HEK293 (cell line): ENCODE measurements around the gene NPAS1.

Source experiments
- CTCF ChIP-seq: fragments of 450-650 bp; formaldehyde crosslinking; IDR thresholded peaks from 2 replicates; pipeline ENCODE4 v1.5.1; 2016; ENCODE audit warnings: missing biosample characterization, missing genetic modification characterization
- PRDM1 ChIP-seq: fragments of 450-650 bp; formaldehyde crosslinking; IDR thresholded peaks from 2 replicates; pipeline ENCODE4; 2016; ENCODE audit warnings: missing biosample characterization, missing genetic modification characterization

- TF ChIP-seq CTCF (tag by site-specific recombination) = no peak
- no peak for TF ChIP-seq PRDM1 (tag by site-specific recombination)
These were observed 75.2 kb downstream of the NPAS1 start for GRCh38 chr19:47094557-47095475.
